SHP77 (cell line): Measurements from ENCODE around the gene PAK4.

ENCODE experiments used
- DNase-seq, 2 experiments: peaks; one replicate each; lab custom pipeline; 2025; lab: John Stamatoyannopoulos, UW

Gene PAK4

GRCh38 chr19:39180749-39181148 is 55.2 kb downstream of the PAK4 start:
- no peak for DNase-seq

GRCh38 chr19:39181500-39182173 is 56.1 kb downstream of the PAK4 start:
- DNase-seq = no peak

GRCh38 chr19:39182174-39182505 is 56.6 kb downstream of the PAK4 start:
- DNase-seq = no peak

GRCh38 chr19:39183104-39183503 is 57.5 kb downstream of the PAK4 start:
- DNase-seq = no peak

- DNase-seq = no peak
Observed at GRCh38 chr19:39186391-39186790, 60.8 kb downstream of the PAK4 start.

GRCh38 chr19:39187552-39187943 is 62.0 kb downstream of the PAK4 start:
- no peak for DNase-seq

- DNase-seq = no peak
Observed at GRCh38 chr19:39188960-39189359, 63.4 kb downstream of the PAK4 start.

GRCh38 chr19:39190768-39191167 is 65.2 kb downstream of the PAK4 start:
- no peak for DNase-seq

GRCh38 chr19:39192846-39193245 is 67.3 kb downstream of the PAK4 start:
- no peak for DNase-seq

- DNase-seq = no peak
Observed at GRCh38 chr19:39193803-39194202, 68.2 kb downstream of the PAK4 start.

- DNase-seq = no peak
Observed at GRCh38 chr19:39194832-39195542, 69.4 kb downstream of the PAK4 start.

GRCh38 chr19:39195755-39196154 is 70.2 kb downstream of the PAK4 start:
- no peak for DNase-seq

GRCh38 chr19:39196320-39196719 is 70.7 kb downstream of the PAK4 start:
- DNase-seq = no peak

GRCh38 chr19:39196860-39197562 is 71.4 kb downstream of the PAK4 start, which contains the start of gene NCCRP1:
Gene NCCRP1, plus strand, starts transcription at chr19:39196964. Its CDS starts 19 bp downstream, at chr19:39196983.
- DNase-seq = no peak

- DNase-seq = no peak
Observed at GRCh38 chr19:39197808-39198207, 72.2 kb downstream of the PAK4 start.

GRCh38 chr19:39199025-39199424 is 73.4 kb downstream of the PAK4 start:
- DNase-seq = peak; percentile 35 to 75

GRCh38 chr19:39200066-39200802 is 74.6 kb downstream of the PAK4 start:
- no peak for DNase-seq

GRCh38 chr19:39200803-39201115 is 75.2 kb downstream of the PAK4 start:
- no peak for DNase-seq

- no peak for DNase-seq
Observed at GRCh38 chr19:39202998-39203355, 77.4 kb downstream of the PAK4 start.

- no peak for DNase-seq
Observed at GRCh38 chr19:39203372-39204341, 78.1 kb downstream of the PAK4 start, which contains the start of gene SYCN. Gene SYCN, minus strand, starts transcription at chr19:39204263. Its CDS starts 9 bp downstream, at chr19:39204254.

GRCh38 chr19:39205449-39205764 is 79.8 kb downstream of the PAK4 start:
- DNase-seq = no peak

GRCh38 chr19:39206122-39206521 is 80.5 kb downstream of the PAK4 start:
- DNase-seq = no peak
